Measurements from ENCODE around the gene QRICH1.

QRICH1 gene

GRCh38 chr3:49081429-49081828, 12.4 kb downstream of the QRICH1 start:
- H3K4me3 ChIP-seq (ENCODE audit: low read depth, low read length): no peak overlapping the region
- TF ChIP-seq, protein P1, sequence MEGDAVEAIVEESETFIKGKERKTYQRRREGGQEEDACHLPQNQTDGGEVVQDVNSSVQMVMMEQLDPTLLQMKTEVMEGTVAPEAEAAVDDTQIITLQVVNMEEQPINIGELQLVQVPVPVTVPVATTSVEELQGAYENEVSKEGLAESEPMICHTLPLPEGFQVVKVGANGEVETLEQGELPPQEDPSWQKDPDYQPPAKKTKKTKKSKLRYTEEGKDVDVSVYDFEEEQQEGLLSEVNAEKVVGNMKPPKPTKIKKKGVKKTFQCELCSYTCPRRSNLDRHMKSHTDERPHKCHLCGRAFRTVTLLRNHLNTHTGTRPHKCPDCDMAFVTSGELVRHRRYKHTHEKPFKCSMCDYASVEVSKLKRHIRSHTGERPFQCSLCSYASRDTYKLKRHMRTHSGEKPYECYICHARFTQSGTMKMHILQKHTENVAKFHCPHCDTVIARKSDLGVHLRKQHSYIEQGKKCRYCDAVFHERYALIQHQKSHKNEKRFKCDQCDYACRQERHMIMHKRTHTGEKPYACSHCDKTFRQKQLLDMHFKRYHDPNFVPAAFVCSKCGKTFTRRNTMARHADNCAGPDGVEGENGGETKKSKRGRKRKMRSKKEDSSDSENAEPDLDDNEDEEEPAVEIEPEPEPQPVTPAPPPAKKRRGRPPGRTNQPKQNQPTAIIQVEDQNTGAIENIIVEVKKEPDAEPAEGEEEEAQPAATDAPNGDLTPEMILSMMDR (IDR thresholded peaks at IDR 0.05; ENCODE audit: insufficient read depth, low read depth, low read length, missing control alignments): no peak
- DNase-seq (ENCODE audit: low read depth): no peak

- DNase-seq (ENCODE audit: low read depth): no peak
- TF ChIP-seq, protein P1 (IDR thresholded peaks at IDR 0.05; ENCODE audit: insufficient read depth, low read depth, low read length, missing control alignments): no peak
- no peak overlapping the region for H3K4me3 ChIP-seq (ENCODE audit: low read depth, low read length)
These were observed 14.6 kb downstream of the QRICH1 start for GRCh38 chr3:49079270-49079669.

DNA sequence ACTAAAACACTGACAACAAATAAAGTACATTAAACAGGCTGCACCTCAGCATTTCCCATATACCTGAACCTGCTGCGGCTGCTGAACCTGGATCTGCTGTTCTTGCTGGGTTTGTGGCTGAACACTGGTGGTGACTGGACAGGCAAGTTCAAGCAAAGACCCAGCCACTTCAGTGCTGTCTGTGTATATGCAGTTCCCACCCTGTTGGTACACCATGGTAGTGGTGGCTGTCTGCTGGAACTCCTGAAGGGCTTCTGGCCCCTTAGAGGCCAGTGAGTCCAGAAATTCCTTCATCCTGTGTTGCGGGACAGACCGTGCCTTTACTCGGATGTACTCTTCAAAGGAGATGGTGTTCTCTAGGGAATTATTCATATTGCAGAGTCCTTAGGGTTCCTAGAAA, 17.2 kb downstream of the QRICH1 start:
- no peak overlapping the region for H3K4me3 ChIP-seq (ENCODE audit: low read depth, low read length)
- TF ChIP-seq, protein P1 (IDR thresholded peaks at IDR 0.05; ENCODE audit: insufficient read depth, low read depth, low read length, missing control alignments): no peak
- DNase-seq (ENCODE audit: low read depth): no peak

DNA sequence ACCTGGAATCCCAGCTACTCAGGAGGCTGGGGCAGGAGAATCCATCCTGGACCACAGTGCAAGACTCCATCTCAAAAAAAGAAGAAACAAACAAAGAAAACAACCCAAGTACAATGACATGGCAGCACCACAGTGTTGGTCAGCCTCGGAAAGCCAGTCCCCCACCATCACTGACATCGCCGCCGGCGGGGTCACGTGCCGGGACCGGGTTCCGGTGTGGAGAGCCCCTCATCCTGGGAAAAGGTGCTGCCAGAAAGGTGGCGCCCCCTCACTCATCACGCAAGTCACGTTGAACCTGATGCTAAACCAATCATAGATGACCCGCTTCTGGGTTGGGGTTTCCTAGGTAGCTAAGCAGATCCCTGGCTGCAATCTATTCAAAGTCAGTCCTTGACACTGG, 17.8 kb downstream of the QRICH1 start:
- DNase-seq (ENCODE audit: low read depth): no peak
- no peak overlapping the region for H3K4me3 ChIP-seq (ENCODE audit: low read depth, low read length)
- TF ChIP-seq, protein P1 (IDR thresholded peaks at IDR 0.05; ENCODE audit: insufficient read depth, low read depth, low read length, missing control alignments): no peak

DNA sequence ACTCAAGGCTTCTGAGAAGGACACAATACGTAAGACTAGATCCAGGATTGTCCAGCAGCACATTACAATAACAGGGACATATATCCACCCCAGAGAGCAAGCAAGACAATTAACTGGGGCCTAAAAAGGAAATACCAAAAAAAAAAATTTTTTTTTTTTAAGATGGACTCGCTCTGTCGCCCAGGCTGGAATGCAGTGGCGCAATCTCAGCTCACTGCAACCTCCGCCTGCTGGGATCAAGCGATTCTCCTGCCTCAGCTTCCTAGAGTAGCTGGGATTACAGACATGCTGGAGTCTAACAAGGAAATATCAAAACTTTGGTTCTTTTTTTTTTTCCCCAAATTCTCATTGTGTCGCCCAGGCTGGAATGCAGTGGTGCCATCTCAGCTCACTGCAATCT, 35.9 kb downstream of the QRICH1 start:
- TF ChIP-seq, protein P1 (IDR thresholded peaks at IDR 0.05; ENCODE audit: insufficient read depth, low read depth, low read length, missing control alignments): no peak
- no peak for DNase-seq (ENCODE audit: low read depth)
- H3K4me3 ChIP-seq (ENCODE audit: low read depth, low read length): no peak overlapping the region

DNA sequence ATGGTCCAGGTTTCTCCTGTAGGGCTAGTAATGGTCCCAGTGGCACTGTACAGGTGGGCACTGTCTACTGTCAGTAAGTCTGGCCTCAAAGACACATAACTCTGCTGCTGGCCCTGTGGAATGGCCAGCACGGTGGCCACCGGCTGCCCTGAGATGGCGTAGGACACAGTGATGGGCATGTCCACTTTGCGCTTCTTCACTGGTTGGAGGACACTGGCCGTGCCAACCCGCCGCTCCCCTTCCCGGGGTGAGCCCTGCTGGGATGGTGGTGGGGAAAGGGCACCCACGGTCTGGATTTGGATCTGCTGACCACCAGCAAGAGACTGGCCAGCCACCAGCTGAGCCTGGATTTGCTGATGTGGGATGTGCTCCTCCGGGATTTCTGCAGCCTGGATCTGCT, 36.6 kb downstream of the QRICH1 start:
- TF ChIP-seq, protein P1 (IDR thresholded peaks at IDR 0.05; ENCODE audit: insufficient read depth, low read depth, low read length, missing control alignments): no peak
- no peak overlapping the region for H3K4me3 ChIP-seq (ENCODE audit: low read depth, low read length)
- DNase-seq (ENCODE audit: low read depth): no peak

DNA sequence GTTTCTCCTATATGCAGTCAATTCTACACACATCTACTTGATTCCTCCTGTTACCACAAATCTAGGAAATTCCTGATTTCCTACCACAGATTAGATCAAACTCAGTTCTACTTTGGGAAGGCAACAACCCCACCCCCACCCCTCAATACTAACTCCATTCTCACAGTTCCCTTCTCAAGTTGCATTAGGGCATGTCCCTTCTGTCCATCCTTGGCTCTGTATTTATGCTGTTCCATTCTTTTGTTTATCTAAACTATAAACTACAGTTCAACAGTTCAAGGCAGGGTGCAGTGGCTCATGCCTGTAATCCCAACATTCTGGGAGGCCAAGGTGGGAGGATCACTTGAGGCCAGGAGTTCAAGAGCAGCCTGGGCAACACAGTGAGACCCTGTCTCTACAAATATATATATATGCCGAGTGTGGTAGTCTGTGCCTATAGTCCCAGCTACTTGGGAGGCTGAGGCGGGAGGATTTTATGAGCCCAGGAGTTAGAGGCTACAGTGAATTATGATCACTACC, 39.5 kb downstream of the QRICH1 start:
- H3K4me3 ChIP-seq (ENCODE audit: low read depth, low read length): no peak overlapping the region
- TF ChIP-seq, protein P1 (IDR thresholded peaks at IDR 0.05; ENCODE audit: insufficient read depth, low read depth, low read length, missing control alignments): no peak
- no peak for DNase-seq (ENCODE audit: low read depth)

All from GM12865 (cell line).